Activated CD4-positive, alpha-beta T cell treated with anti-CD3 and anti-CD28 coated beads, Interleukin-2, Interleukin-4, amounts not matched to agents 100 ng/mL and 50 ng/mL, durations not matched to agents 16 hours and 8 hours (primary cell): ENCODE measurements around the gene FCMR.
A peak's percentile ranks its signal among the peaks of the same experiment; 100 is the strongest.

Experiments
- DNase-seq: peaks from one replicate; pipeline ENCODE4 v3.0.0-alpha.2; 2020; ENCODE audit warnings: low spot score

FCMR gene, protein sequence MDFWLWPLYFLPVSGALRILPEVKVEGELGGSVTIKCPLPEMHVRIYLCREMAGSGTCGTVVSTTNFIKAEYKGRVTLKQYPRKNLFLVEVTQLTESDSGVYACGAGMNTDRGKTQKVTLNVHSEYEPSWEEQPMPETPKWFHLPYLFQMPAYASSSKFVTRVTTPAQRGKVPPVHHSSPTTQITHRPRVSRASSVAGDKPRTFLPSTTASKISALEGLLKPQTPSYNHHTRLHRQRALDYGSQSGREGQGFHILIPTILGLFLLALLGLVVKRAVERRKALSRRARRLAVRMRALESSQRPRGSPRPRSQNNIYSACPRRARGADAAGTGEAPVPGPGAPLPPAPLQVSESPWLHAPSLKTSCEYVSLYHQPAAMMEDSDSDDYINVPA

GRCh38 chr1:206921772-206922265, at the start of gene FCMR:
FCMR (minus strand) TSS chr1:206921941; CDS start chr1:206921854, 87 bp downstream.
- peak; percentile 67 for DNase-seq

GRCh38 chr1:206971029-206971655, 49.4 kb upstream of the FCMR start:
- DNase-seq = no peak

DNA sequence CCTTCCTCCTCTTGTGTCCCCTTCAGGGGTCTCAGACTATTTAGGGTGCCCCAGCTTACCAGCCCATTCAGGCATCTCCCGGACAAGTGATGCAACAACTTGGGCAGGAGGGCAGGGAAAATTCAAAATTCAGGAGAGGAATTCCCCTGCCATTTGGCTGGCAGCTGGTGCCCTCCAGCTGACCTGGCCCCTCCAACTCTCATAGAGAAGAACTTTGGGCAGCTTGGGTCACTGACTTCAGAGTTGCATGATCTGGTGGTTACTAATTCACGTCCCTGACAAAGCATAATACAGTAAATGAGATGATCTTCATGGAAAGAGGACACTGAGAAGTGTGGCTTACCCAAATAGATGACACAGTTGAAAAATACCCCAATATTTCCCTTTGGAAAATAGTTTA, 48.7 kb upstream of the FCMR start, which contains the start of gene FCAMR:
Gene FCAMR, minus strand, starts transcription at position 15 of the 400 bp plus-strand sequence. CDS start 335 bp downstream, outside the sequence.
- DNase-seq = no peak

- no peak for DNase-seq
Measured at GRCh38 chr1:206969090-206969489, 47.3 kb upstream of the FCMR start.

DNA sequence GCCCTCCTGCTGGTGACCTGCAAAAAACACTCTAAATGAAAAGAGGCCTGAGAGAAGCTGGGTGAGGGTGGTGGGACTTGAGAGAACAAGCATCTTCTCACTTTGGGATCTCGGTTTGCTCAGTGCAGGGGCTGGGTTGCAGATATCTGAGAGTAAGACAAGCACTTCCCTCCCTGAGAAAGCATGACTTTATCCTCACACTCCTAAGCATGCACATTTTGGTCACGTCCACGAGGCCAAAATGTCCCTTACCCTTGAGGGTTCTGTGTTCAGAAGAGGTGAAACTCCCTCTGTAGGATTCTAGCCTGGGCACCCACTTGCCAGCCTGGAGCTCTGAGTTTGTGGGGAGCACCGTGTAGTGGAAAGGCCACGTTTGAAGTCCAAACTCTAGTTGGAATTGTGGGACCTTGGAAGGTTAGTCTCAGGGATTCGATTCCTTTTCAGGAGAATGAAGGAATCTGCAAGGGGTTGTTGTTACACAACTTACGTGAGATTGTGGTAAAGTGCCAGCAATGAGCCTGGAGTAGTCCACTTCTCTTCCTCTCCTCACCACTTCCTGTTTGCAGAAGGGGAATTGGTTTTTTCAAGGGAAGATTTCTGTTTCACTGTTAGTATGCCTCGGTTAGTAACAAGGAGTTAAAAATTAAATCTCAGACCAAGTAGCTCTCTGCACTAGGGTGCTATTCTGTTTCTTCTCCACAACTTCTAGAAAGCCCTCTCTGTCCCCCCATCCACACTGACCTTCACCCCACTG, 45.5 kb upstream of the FCMR start:
- peak; percentile 37 for DNase-seq

GRCh38 chr1:206965781-206966180, 44.0 kb upstream of the FCMR start:
- DNase-seq = no peak

DNA sequence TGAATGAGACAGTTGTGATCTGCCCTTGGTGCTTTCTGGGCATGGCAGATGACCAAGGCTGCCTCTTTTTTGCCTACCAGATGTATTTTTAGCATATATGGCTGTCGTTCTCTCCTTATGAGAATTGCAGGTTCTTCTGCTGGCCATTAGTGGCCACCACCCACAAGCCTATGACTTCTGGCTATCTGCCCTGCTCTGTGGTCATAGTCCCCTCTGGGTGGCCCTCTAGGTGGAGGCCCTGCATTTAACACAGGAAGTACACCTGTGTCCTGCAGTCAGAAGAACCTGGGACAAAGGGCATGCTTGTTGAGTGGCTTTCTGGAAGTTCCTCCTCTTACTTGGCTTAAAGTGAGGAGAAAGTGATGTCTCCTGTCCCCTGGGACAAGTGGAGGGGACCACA, 42.0 kb upstream of the FCMR start:
- no peak for DNase-seq

GRCh38 chr1:206963119-206963712, 41.5 kb upstream of the FCMR start:
- DNase-seq = no peak

DNA sequence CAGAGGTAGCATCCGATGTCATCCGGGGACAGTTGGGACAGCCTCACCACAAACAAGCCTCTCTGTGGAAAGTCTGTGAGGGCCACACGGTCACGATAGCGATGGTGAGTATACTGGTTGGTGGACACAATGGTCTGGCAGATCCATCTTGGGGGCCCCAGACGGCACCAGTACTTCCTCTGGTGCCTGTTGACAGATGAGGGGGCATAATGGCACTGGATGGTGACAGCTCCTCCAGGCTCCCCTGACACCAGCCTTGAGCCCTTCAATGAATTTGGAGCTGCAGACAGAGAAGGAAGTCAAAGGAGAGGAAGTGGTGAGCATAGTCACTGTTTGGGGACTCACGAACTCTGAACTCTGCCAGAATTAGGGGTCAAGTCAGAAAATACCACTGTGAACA, 40.5 kb upstream of the FCMR start:
- no peak for DNase-seq

- no peak for DNase-seq
Measured at GRCh38 chr1:206961668-206962067, 39.9 kb upstream of the FCMR start.

DNA sequence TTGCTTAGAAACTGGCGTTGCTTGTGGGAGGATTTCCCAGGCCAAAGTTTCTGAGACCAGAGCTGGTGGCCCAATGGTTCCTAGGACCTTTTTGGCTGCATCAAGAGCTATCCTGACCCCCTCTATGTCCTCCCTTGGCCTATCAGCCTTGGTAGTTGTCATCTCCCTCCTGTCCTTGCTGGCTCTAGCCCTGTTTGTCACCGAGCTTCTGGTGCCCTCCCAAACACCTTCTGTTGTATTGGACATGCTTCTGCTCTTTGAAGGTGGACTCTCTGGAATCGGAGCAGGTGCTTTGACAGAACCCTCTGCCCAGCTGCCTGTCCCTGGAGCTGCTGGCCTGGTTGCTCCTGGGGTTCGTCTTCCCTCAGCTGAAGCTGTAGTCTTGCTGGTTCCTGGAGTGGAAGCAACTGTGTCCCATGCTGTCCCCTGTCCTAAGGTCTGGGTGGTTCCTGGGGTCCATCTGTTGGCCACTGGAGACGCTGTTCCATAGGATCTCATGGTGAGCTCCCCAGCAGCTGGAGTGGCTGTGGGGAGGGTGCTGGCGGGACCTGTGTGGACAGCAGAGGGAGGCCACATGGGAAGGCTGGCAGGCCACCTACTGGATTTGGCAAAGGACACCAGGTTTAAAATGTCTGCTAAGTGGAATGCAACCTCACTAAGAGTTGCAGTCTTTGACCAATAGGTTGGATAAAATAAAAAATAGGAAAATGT, 39.1 kb upstream of the FCMR start:
- no peak for DNase-seq

DNA sequence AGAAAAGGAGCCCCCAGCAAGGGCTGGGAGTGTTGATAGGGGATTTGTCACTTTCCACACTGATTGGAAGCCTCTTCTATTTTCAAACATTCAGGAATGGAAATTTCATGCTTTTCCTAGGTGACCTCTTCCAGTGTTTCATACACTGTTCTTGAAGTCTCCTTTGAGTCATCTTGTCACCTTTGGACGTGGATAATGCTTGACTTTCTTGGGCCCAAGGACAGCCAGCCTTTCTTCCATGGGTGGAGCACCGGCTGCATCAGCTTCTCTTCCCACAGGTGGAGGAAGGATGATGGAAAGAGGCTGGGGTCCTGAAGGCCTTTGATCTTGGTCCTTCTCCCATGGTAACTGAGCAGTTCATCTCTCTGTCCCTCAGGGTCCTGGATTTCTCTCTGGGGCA, 36.4 kb upstream of the FCMR start:
- no peak for DNase-seq

- DNase-seq = no peak
Measured at GRCh38 chr1:206957639-206958038, 35.9 kb upstream of the FCMR start.

GRCh38 chr1:206955476-206956451, 34.0 kb upstream of the FCMR start:
- peak; percentile 19 for DNase-seq

- DNase-seq = no peak
Measured at GRCh38 chr1:206954459-206955342, 33.0 kb upstream of the FCMR start.

- no peak for DNase-seq
Measured at GRCh38 chr1:206953626-206954025, 31.9 kb upstream of the FCMR start.

- DNase-seq = no peak
Measured at GRCh38 chr1:206953126-206953525, 31.4 kb upstream of the FCMR start.

DNA sequence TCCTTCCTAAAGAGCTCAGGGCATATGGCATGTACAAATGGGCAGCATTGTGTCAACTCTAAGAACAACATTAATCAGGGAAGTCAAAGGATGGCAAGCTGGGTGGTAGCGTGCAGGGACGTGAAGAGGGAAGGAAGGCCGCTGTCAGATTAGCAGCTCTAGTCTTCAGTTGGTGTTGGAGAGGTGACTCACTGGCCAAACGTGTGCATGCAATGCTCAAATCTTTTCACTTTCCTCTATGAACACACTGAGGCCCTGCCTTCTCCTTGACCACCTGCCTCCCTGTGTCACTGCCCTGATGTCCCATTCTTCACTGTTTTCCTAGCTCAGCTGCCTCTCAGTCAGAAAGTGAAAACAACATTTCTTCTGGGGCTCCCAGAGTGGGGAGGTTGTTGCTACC, 30.4 kb upstream of the FCMR start:
- DNase-seq = no peak
